Mucosa of rectum (tissue), 2 donors: ENCODE measurements around the gene CLSTN2.

ENCODE experiments used
- H3K27ac ChIP-seq, 2 donors: one replicate each; pipeline ENCODE4 v1.7.0; 2013; ENCODE audit warnings: inconsistent platforms in 2 of 2, low read depth in 2 of 2, low read length in 2 of 2
- H3K27me3 ChIP-seq, 2 donors: one replicate each; pipeline ENCODE4 v1.7.0; 2013; ENCODE audit warnings: low read length in 2 of 2; ENCODE audit not compliant: control insufficient read depth in 2 of 2, insufficient read depth in 2 of 2
- H3K36me3 ChIP-seq, 2 donors: one replicate each; pipeline ENCODE4 v1.7.0; 2013; ENCODE audit warnings: low read length in 2 of 2; ENCODE audit not compliant: control insufficient read depth in 2 of 2, insufficient read depth in 2 of 2
- H3K4me1 ChIP-seq, 2 donors: one replicate each; pipeline ENCODE4 v1.7.0; 2013; ENCODE audit warnings: low read length in 2 of 2, mild to moderate bottlenecking in 1 of 2; ENCODE audit not compliant: control insufficient read depth in 2 of 2, insufficient read depth in 2 of 2
- H3K4me3 ChIP-seq, 2 donors: one replicate each; pipeline ENCODE4 v1.7.0; 2013; ENCODE audit warnings: low read length in 2 of 2
- H3K9ac ChIP-seq, 2 donors: one replicate each; pipeline ENCODE4 v1.7.0; 2013; ENCODE audit warnings: low read length in 2 of 2, low read depth in 1 of 2, mild to moderate bottlenecking in 1 of 2
- H3K9me3 ChIP-seq, 2 donors: one replicate each; pipeline ENCODE4 v1.7.0; 2013; ENCODE audit warnings: low read length in 2 of 2; ENCODE audit not compliant: control insufficient read depth in 2 of 2
- donor health status: healthy.
- donor health status: Normal muscosa, but diverticular disease.

The CLSTN2 gene

GRCh38 chr3:140467104-140467577 is 532.2 kb downstream of the CLSTN2 start:
- no peaks in the 10 kb centered on the region for H3K9me3 ChIP-seq
- no peak overlapping the region for H3K4me3 ChIP-seq
- no peak overlapping the region for H3K9ac ChIP-seq
- no peaks in the 10 kb centered on the region for H3K4me1 ChIP-seq
- peaks cover 0 to 3% of the 10 kb centered on the region in 2 donors for H3K27me3 ChIP-seq
- no peaks in the 10 kb centered on the region for H3K36me3 ChIP-seq
- H3K27ac ChIP-seq, result no peak overlapping the region

GRCh38 chr3:140467796-140468315 is 532.9 kb downstream of the CLSTN2 start:
- Histone ChIP-seq H3K27me3 (peaks cover 0 to 3% of the 10 kb centered on the region in 2 donors), H3K27ac (no peak overlapping the region), H3K36me3 (no peaks in the 10 kb centered on the region), H3K9me3 (no peaks in the 10 kb centered on the region), H3K4me3 (no peak overlapping the region), H3K9ac (no peak overlapping the region), H3K4me1 (no peaks in the 10 kb centered on the region)

- no peak overlapping the region for H3K9ac ChIP-seq
- H3K4me1 ChIP-seq, result no peaks in the 10 kb centered on the region
- H3K27me3 ChIP-seq, result peaks cover 0 to 3% of the 10 kb centered on the region in 2 donors
- no peaks in the 10 kb centered on the region for H3K9me3 ChIP-seq
- no peak overlapping the region for H3K4me3 ChIP-seq
- no peaks in the 10 kb centered on the region for H3K36me3 ChIP-seq
- H3K27ac ChIP-seq, result no peak overlapping the region
Measured at GRCh38 chr3:140468407-140468806, 533.4 kb downstream of the CLSTN2 start.

DNA sequence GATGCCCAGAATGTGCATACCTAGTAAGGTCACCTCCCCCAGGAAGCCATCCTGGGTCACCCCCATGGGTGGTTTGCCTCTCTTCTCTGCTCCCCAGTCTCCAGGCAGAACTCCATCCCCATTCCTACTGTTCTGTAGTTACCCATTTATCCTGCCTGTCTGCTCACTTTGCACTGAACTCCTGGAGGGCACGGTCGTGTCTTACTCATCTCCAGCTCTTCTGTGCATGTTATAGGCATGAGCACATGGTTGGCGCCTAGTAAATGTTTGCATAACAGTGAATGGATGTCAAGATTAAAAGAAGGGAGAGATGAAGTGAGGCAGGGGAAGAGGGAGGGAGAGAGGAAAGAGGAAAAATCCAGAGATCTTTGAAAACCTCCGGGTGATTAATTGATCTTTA is 534.5 kb downstream of the CLSTN2 start:
- Histone ChIP-seq H3K9me3 (no peaks in the 10 kb centered on the region), H3K27me3 (peaks cover 0 to 3% of the 10 kb centered on the region in 2 donors), H3K9ac (no peak overlapping the region), H3K27ac (no peak overlapping the region), H3K36me3 (no peaks in the 10 kb centered on the region), H3K4me3 (no peak overlapping the region), H3K4me1 (no peaks in the 10 kb centered on the region)

- no peaks in the 10 kb centered on the region for H3K4me1 ChIP-seq
- no peaks in the 10 kb centered on the region for H3K9me3 ChIP-seq
- H3K27ac ChIP-seq, result no peak overlapping the region
- no peak overlapping the region for H3K4me3 ChIP-seq
- H3K27me3 ChIP-seq, result peaks cover 0 to 3% of the 10 kb centered on the region in 2 donors
- H3K9ac ChIP-seq, result no peak overlapping the region
- H3K36me3 ChIP-seq, result no peaks in the 10 kb centered on the region
Measured at GRCh38 chr3:140470211-140470610, 535.2 kb downstream of the CLSTN2 start.

DNA sequence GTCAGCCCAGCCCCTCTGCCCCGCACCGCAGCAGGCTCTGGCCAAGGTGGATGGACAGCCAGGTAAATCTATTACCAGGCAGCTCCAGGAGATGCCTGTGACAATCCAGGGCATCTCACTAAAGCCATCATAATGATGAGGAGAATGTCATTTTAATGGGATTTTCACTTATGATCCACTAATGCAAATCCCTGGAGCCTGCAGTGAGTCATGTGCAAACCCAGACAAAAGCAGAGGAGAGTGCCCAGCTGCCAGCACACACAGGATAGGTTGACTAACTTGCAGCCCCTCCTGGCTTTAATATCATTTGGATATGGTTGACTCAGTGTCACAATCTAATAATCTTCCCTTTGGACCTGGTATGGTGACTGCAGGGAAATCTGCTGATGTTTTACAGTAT is 536.0 kb downstream of the CLSTN2 start:
- Histone ChIP-seq H3K36me3 (no peaks in the 10 kb centered on the region), H3K4me3 (no peak overlapping the region), H3K27me3 (peaks cover 0 to 3% of the 10 kb centered on the region in 2 donors), H3K9ac (no peak overlapping the region), H3K27ac (no peak overlapping the region), H3K4me1 (no peaks in the 10 kb centered on the region), H3K9me3 (no peaks in the 10 kb centered on the region)

DNA sequence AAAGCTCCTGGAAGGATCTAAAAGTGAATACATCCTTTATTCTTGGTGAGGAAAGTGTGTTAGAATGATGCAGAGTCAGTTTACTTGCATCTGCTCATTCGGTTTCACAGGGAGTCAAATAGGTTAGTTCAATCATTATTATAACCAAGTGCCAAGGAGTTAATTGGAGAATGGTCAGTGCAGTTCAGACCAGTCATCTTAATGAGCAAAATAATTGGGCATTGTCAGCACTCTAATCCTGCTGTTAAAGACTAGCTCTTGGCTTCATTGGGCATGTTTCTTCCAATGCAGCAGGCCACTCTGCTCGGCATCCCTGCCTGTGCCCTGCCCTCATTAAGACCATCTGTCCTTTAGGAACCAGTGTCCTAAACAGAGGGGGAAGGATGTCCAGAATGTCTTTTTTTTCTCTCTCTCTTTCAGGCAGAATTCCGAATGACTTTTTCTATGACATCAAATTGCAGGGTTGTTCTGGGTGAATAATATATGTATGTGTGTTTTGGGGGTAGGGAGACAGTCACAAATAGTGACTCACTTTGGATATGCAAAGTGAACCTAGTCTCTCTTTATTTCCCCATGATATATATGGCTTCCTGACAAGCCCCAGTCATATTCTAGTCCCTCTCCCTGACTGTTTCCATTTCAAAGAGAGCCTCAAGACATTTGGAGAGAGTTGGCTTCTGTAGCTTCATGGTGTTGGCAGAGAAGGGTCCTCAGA is 537.5 kb downstream of the CLSTN2 start:
- H3K27me3 ChIP-seq, result no peaks in the 10 kb centered on the region
- H3K36me3 ChIP-seq, result no peaks in the 10 kb centered on the region
- no peak overlapping the region for H3K27ac ChIP-seq
- no peaks in the 10 kb centered on the region for H3K9me3 ChIP-seq
- H3K4me1 ChIP-seq, result no peaks in the 10 kb centered on the region
- H3K9ac ChIP-seq, result no peak overlapping the region
- H3K4me3 ChIP-seq, result no peak overlapping the region

- Histone ChIP-seq H3K4me3 (no peak overlapping the region), H3K27ac (no peak overlapping the region), H3K36me3 (no peaks in the 10 kb centered on the region), H3K9ac (no peak overlapping the region), H3K9me3 (no peaks in the 10 kb centered on the region), H3K27me3 (no peaks in the 10 kb centered on the region), H3K4me1 (no peaks in the 10 kb centered on the region)
Measured at GRCh38 chr3:140487566-140487965, 552.6 kb downstream of the CLSTN2 start.

DNA sequence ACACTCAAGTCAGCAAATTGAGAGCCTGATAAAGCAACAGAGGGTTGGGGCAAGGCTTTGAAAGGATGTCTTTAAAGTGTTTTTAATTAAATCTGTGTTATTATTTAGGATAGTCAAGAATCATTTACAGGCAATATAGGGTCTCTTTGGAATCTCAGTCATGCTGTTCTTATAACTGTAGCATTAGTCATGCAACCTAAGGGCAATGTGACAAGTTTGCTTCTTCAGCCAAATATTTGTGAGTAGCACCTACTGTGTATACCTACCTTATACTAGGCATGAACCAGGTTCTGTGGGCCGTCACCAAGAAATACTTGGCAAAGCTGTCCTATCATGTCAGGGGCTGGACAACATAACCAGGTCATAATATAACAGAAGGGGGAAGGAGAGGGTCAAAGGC is 558.3 kb downstream of the CLSTN2 start:
- no peaks in the 10 kb centered on the region for H3K36me3 ChIP-seq
- no peak overlapping the region for H3K4me3 ChIP-seq
- H3K9ac ChIP-seq, result no peak overlapping the region
- no peaks in the 10 kb centered on the region for H3K4me1 ChIP-seq
- no peaks in the 10 kb centered on the region for H3K27me3 ChIP-seq
- no peaks in the 10 kb centered on the region for H3K9me3 ChIP-seq
- H3K27ac ChIP-seq, result no peak overlapping the region

DNA sequence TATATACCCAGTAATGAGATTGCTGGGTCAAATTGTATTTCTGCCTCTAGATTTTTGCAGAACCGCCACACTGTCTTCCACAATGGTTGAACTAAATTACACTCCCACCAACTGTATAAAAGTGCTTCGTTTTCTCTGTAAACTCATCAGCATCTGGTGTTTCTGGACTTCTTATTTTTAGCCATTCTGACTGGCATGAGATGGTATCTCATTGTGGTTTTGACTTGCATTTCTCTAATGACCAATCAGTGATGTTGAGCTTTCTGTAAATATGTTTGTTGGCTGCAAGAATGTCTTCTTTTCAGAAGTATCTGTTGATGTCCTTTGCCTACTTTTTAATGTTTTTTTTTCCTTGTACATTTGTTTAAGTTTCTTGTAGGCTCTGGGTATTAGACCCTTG is 560.0 kb downstream of the CLSTN2 start:
- Histone ChIP-seq H3K27me3 (no peaks in the 10 kb centered on the region), H3K9ac (no peak overlapping the region), H3K4me3 (no peak overlapping the region), H3K27ac (no peak overlapping the region), H3K4me1 (no peaks in the 10 kb centered on the region), H3K9me3 (no peaks in the 10 kb centered on the region), H3K36me3 (no peaks in the 10 kb centered on the region)
